ENCODE data around the gene DHX8.

The DHX8 gene

GRCh38 chr17:43524945-43525575 lies 41.3 kb downstream of the DHX8 start:
- H3K9me3 ChIP-seq (ENCODE audit: control insufficient read depth in 2 of 2, low read length in 2 of 2): no peaks in the 10 kb centered on the region
- no peak overlapping the region for H3K9ac ChIP-seq (ENCODE audit: low read length in 2 of 2)
- no peak overlapping the region for H3K4me3 ChIP-seq (ENCODE audit: low read length in 2 of 2)
- H3K27me3 ChIP-seq (ENCODE audit: control insufficient read depth in 1 of 2, insufficient read depth in 2 of 2, low read length in 2 of 2): no peaks in the 10 kb centered on the region
- peaks cover 3% of the 10 kb centered on the region for H3K4me1 ChIP-seq (ENCODE audit: control insufficient read depth, insufficient read depth, low read length)
- H3K36me3 ChIP-seq (ENCODE audit: control insufficient read depth in 2 of 2, insufficient read depth in 2 of 2, low read length in 2 of 2): peaks cover 45 to 60% of the 10 kb centered on the region in 2 donors
- no peak overlapping the region for H3K27ac ChIP-seq (ENCODE audit: low read length)

- H3K4me1 ChIP-seq (ENCODE audit: control insufficient read depth, insufficient read depth, low read length): peaks cover 12% of the 10 kb centered on the region
These were observed 43.3 kb downstream of the DHX8 start for GRCh38 chr17:43526886-43527648.

GRCh38 chr17:43528319-43528987 lies 44.7 kb downstream of the DHX8 start:
- H3K27me3 ChIP-seq (ENCODE audit: control insufficient read depth in 1 of 2, insufficient read depth in 2 of 2, low read length in 2 of 2): no peaks in the 10 kb centered on the region
- H3K4me3 ChIP-seq (ENCODE audit: low read length in 2 of 2): no peak overlapping the region
- no peak overlapping the region for H3K27ac ChIP-seq (ENCODE audit: low read length)
- no peaks in the 10 kb centered on the region for H3K9me3 ChIP-seq (ENCODE audit: control insufficient read depth in 2 of 2, low read length in 2 of 2)
- peaks cover 17 to 34% of the 10 kb centered on the region in 2 donors for H3K36me3 ChIP-seq (ENCODE audit: control insufficient read depth in 2 of 2, insufficient read depth in 2 of 2, low read length in 2 of 2)
- peaks cover 12% of the 10 kb centered on the region for H3K4me1 ChIP-seq (ENCODE audit: control insufficient read depth, insufficient read depth, low read length)
- H3K9ac ChIP-seq (ENCODE audit: low read length in 2 of 2): no peak overlapping the region

More at GRCh38 chr17:43526886-43527648, 43.3 kb downstream of the DHX8 start:
- no peaks in the 10 kb centered on the region for H3K27me3 ChIP-seq (ENCODE audit: control insufficient read depth in 1 of 2, insufficient read depth in 2 of 2, low read length in 2 of 2)
- H3K27ac ChIP-seq (ENCODE audit: low read length): no peak overlapping the region
- peaks cover 26 to 41% of the 10 kb centered on the region in 2 donors for H3K36me3 ChIP-seq (ENCODE audit: control insufficient read depth in 2 of 2, insufficient read depth in 2 of 2, low read length in 2 of 2)
- H3K9me3 ChIP-seq (ENCODE audit: control insufficient read depth in 2 of 2, low read length in 2 of 2): no peaks in the 10 kb centered on the region
- no peak overlapping the region for H3K9ac ChIP-seq (ENCODE audit: low read length in 2 of 2)
- H3K4me3 ChIP-seq (ENCODE audit: low read length in 2 of 2): no peak overlapping the region

GRCh38 chr17:43528988-43529814 lies 45.4 kb downstream of the DHX8 start:
- H3K27ac ChIP-seq (ENCODE audit: low read length): no peak overlapping the region
- H3K36me3 ChIP-seq (ENCODE audit: control insufficient read depth in 2 of 2, insufficient read depth in 2 of 2, low read length in 2 of 2): peaks cover 9 to 27% of the 10 kb centered on the region in 2 donors

GRCh38 chr17:43529947-43530287 lies 46.1 kb downstream of the DHX8 start:
- Histone ChIP-seq H3K4me1 (ENCODE audit: control insufficient read depth, insufficient read depth, low read length) (peaks cover 12% of the 10 kb centered on the region), H3K27me3 (ENCODE audit: control insufficient read depth in 1 of 2, insufficient read depth in 2 of 2, low read length in 2 of 2) (no peaks in the 10 kb centered on the region), H3K36me3 (ENCODE audit: control insufficient read depth in 2 of 2, insufficient read depth in 2 of 2, low read length in 2 of 2) (peaks cover 7 to 20% of the 10 kb centered on the region in 2 donors), H3K9ac (ENCODE audit: low read length in 2 of 2) (peak overlapping the region in 1 of 2 donors; percentile 21), H3K9me3 (ENCODE audit: control insufficient read depth in 2 of 2, low read length in 2 of 2) (no peaks in the 10 kb centered on the region), H3K27ac (ENCODE audit: low read length) (no peak overlapping the region), H3K4me3 (ENCODE audit: low read length in 2 of 2) (peak overlapping the region in 1 of 2 donors; percentile 49)

More at GRCh38 chr17:43528988-43529814, 45.4 kb downstream of the DHX8 start:
- Histone ChIP-seq H3K9me3 (ENCODE audit: control insufficient read depth in 2 of 2, low read length in 2 of 2) (no peaks in the 10 kb centered on the region), H3K9ac (ENCODE audit: low read length in 2 of 2) (no peak overlapping the region), H3K4me3 (ENCODE audit: low read length in 2 of 2) (no peak overlapping the region), H3K4me1 (ENCODE audit: control insufficient read depth, insufficient read depth, low read length) (peaks cover 12% of the 10 kb centered on the region), H3K27me3 (ENCODE audit: control insufficient read depth in 1 of 2, insufficient read depth in 2 of 2, low read length in 2 of 2) (no peaks in the 10 kb centered on the region)

GRCh38 chr17:43530288-43531081 lies 46.7 kb downstream of the DHX8 start:
- peaks cover 1 to 16% of the 10 kb centered on the region in 2 donors for H3K36me3 ChIP-seq (ENCODE audit: control insufficient read depth in 2 of 2, insufficient read depth in 2 of 2, low read length in 2 of 2)
- peak overlapping the region in 1 of 2 donors; percentile 21 for H3K9ac ChIP-seq (ENCODE audit: low read length in 2 of 2)
- H3K27me3 ChIP-seq (ENCODE audit: control insufficient read depth in 1 of 2, insufficient read depth in 2 of 2, low read length in 2 of 2): no peaks in the 10 kb centered on the region
- peak overlapping the region in 1 of 2 donors; percentile 49 for H3K4me3 ChIP-seq (ENCODE audit: low read length in 2 of 2)
- no peak overlapping the region for H3K27ac ChIP-seq (ENCODE audit: low read length)
- no peaks in the 10 kb centered on the region for H3K9me3 ChIP-seq (ENCODE audit: control insufficient read depth in 2 of 2, low read length in 2 of 2)
- peaks cover 12% of the 10 kb centered on the region for H3K4me1 ChIP-seq (ENCODE audit: control insufficient read depth, insufficient read depth, low read length)

GRCh38 chr17:43531082-43531378 lies 47.3 kb downstream of the DHX8 start:
- H3K27me3 ChIP-seq (ENCODE audit: control insufficient read depth in 1 of 2, insufficient read depth in 2 of 2, low read length in 2 of 2): no peaks in the 10 kb centered on the region
- no peaks in the 10 kb centered on the region for H3K9me3 ChIP-seq (ENCODE audit: control insufficient read depth in 2 of 2, low read length in 2 of 2)
- no peak overlapping the region for H3K4me3 ChIP-seq (ENCODE audit: low read length in 2 of 2)
- H3K4me1 ChIP-seq (ENCODE audit: control insufficient read depth, insufficient read depth, low read length): peaks cover 12% of the 10 kb centered on the region
- no peak overlapping the region for H3K9ac ChIP-seq (ENCODE audit: low read length in 2 of 2)
- peaks cover 0 to 14% of the 10 kb centered on the region in 2 donors for H3K36me3 ChIP-seq (ENCODE audit: control insufficient read depth in 2 of 2, insufficient read depth in 2 of 2, low read length in 2 of 2)
- H3K27ac ChIP-seq (ENCODE audit: low read length): no peak overlapping the region

GRCh38 chr17:43531955-43532354 lies 48.2 kb downstream of the DHX8 start:
- Histone ChIP-seq H3K27me3 (ENCODE audit: control insufficient read depth in 1 of 2, insufficient read depth in 2 of 2, low read length in 2 of 2) (no peaks in the 10 kb centered on the region), H3K4me1 (ENCODE audit: control insufficient read depth, insufficient read depth, low read length) (peaks cover 12% of the 10 kb centered on the region), H3K9me3 (ENCODE audit: control insufficient read depth in 2 of 2, low read length in 2 of 2) (no peaks in the 10 kb centered on the region), H3K27ac (ENCODE audit: low read length) (no peak overlapping the region), H3K36me3 (ENCODE audit: control insufficient read depth in 2 of 2, insufficient read depth in 2 of 2, low read length in 2 of 2) (peaks cover 0 to 7% of the 10 kb centered on the region in 2 donors), H3K4me3 (ENCODE audit: low read length in 2 of 2) (no peak overlapping the region), H3K9ac (ENCODE audit: low read length in 2 of 2) (no peak overlapping the region)

GRCh38 chr17:43532581-43532980 lies 48.8 kb downstream of the DHX8 start:
- peaks cover 0 to 2% of the 10 kb centered on the region in 2 donors for H3K36me3 ChIP-seq (ENCODE audit: control insufficient read depth in 2 of 2, insufficient read depth in 2 of 2, low read length in 2 of 2)
- no peaks in the 10 kb centered on the region for H3K9me3 ChIP-seq (ENCODE audit: control insufficient read depth in 2 of 2, low read length in 2 of 2)
- H3K4me1 ChIP-seq (ENCODE audit: control insufficient read depth, insufficient read depth, low read length): peaks cover 12% of the 10 kb centered on the region
- H3K9ac ChIP-seq (ENCODE audit: low read length in 2 of 2): no peak overlapping the region
- H3K27ac ChIP-seq (ENCODE audit: low read length): no peak overlapping the region
- H3K4me3 ChIP-seq (ENCODE audit: low read length in 2 of 2): no peak overlapping the region
- H3K27me3 ChIP-seq (ENCODE audit: control insufficient read depth in 1 of 2, insufficient read depth in 2 of 2, low read length in 2 of 2): no peaks in the 10 kb centered on the region

- no peaks in the 10 kb centered on the region for H3K9me3 ChIP-seq (ENCODE audit: control insufficient read depth in 2 of 2, low read length in 2 of 2)
- H3K36me3 ChIP-seq (ENCODE audit: control insufficient read depth in 2 of 2, insufficient read depth in 2 of 2, low read length in 2 of 2): peaks cover 0 to 2% of the 10 kb centered on the region in 2 donors
- H3K27me3 ChIP-seq (ENCODE audit: control insufficient read depth in 1 of 2, insufficient read depth in 2 of 2, low read length in 2 of 2): no peaks in the 10 kb centered on the region
- no peak overlapping the region for H3K27ac ChIP-seq (ENCODE audit: low read length)
- H3K9ac ChIP-seq (ENCODE audit: low read length in 2 of 2): no peak overlapping the region
- H3K4me1 ChIP-seq (ENCODE audit: control insufficient read depth, insufficient read depth, low read length): peaks cover 12% of the 10 kb centered on the region
- no peak overlapping the region for H3K4me3 ChIP-seq (ENCODE audit: low read length in 2 of 2)
These were observed 49.9 kb downstream of the DHX8 start for GRCh38 chr17:43533699-43534098.

Data from stomach smooth muscle (tissue), 2 donors.